OCI-LY3 (cell line): Measurements from ENCODE around the gene ZNF384.

Experiments
- H2AFZ ChIP-seq: fragments of 200-600, 300-600 bp; shearing (Covaris generic); 2 replicates; pipeline ENCODE4 v1.6.0; 2014; ENCODE audit warnings: antibody characterized with exemption, low read depth, low read length
- H3K27ac ChIP-seq: fragments of 200-600, 300-600 bp; sonication (generic); 2 replicates; pipeline ENCODE4 v1.5.1; 2014; ENCODE audit warnings: mild to moderate bottlenecking, low read length, moderate library complexity, mixed read lengths
- H3K27me3 ChIP-seq: fragments of 200-600, 300-600 bp; sonication (generic); 2 replicates; pipeline ENCODE4 v1.6.1; 2014; ENCODE audit warnings: low read depth, low read length, mixed read lengths
- H3K36me3 ChIP-seq: fragments of 200-600, 300-600 bp; sonication (generic); replicated peaks from 2 replicates; pipeline ENCODE3; 2014; ENCODE audit warnings: low read depth, low read length, mixed read lengths
- H3K4me1 ChIP-seq: fragments of 300-600, 200-600 bp; sonication (generic); 2 replicates; pipeline ENCODE4 v1.6.1; 2014; ENCODE audit warnings: low read length, mixed read lengths
- H3K4me2 ChIP-seq: fragments of 200-600, 300-600 bp; sonication (generic); 2 replicates; pipeline ENCODE4 v1.6.1; 2014; ENCODE audit warnings: low read length, mixed read lengths
- H3K4me3 ChIP-seq: fragments of 300-600, 200-600 bp; sonication (generic); 2 replicates; pipeline ENCODE4 v1.5.1; 2014; ENCODE audit warnings: antibody characterized with exemption, mild to moderate bottlenecking, low read length, moderate library complexity
- H3K79me2 ChIP-seq: fragments of 300-600, 200-600 bp; shearing (Covaris generic); 2 replicates; pipeline ENCODE4 v1.6.1; 2014; ENCODE audit warnings: mild to moderate bottlenecking, low read length, mixed read lengths
- H3K9ac ChIP-seq: fragments of 300-600, 200-600 bp; shearing (Covaris generic); 2 replicates; pipeline ENCODE4 v1.6.0; 2014; ENCODE audit warnings: mild to moderate bottlenecking, low read length, moderate library complexity
- H3K9me3 ChIP-seq: fragments of 200-600, 300-600 bp; shearing (Covaris generic); 2 replicates; pipeline ENCODE4 v1.6.1; 2014; ENCODE audit warnings: low read length, mixed read lengths; ENCODE audit not compliant: insufficient read depth
- H4K20me1 ChIP-seq: fragments of 200-600, 300-600 bp; sonication (generic); 2 replicates; pipeline ENCODE4 v1.6.1; 2016; ENCODE audit warnings: low read length, mixed read lengths; ENCODE audit not compliant: insufficient read depth
- CTCF ChIP-seq: fragments of 200-600, 300-600 bp; sonication (generic); IDR thresholded peaks from 2 replicates; pipeline ENCODE4 v1.5.1; 2014; ENCODE audit warnings: antibody characterized with exemption, low read length, low read depth
- EZH2phosphoT487 ChIP-seq: fragments of 200-600 bp; shearing (Covaris generic); IDR thresholded peaks from 2 replicates; pipeline ENCODE4 v1.6.1; 2018; ENCODE audit warnings: antibody characterized with exemption, mixed run types, low read depth

The ZNF384 gene

GRCh38 chr12:6688543-6688998, 604 bp downstream of the ZNF384 start:
- H3K9me3 ChIP-seq = no peaks in the 10 kb centered on the region
- no peak for TF ChIP-seq CTCF
- TF ChIP-seq EZH2phosphoT487 = no peak
- H3K9ac ChIP-seq = peak overlapping the region; percentile 99
- H3K27me3 ChIP-seq = no peaks in the 10 kb centered on the region
- H2AFZ ChIP-seq = 0 out of 2 replicates have a peak overlapping the region, but pooled peaks have one; percentile 39
- H3K79me2 ChIP-seq = peaks cover 64% of the 10 kb centered on the region
- peak overlapping the region; percentile 99 for H3K4me2 ChIP-seq
- peaks cover 10% of the 10 kb centered on the region for H3K36me3 ChIP-seq
- peak overlapping the region; percentile 87 for H3K27ac ChIP-seq
- H4K20me1 ChIP-seq = peaks cover 10% of the 10 kb centered on the region; the same call in 1 of the 2 replicates
- peak overlapping the region; percentile 96 for H3K4me3 ChIP-seq
- peaks cover 22% of the 10 kb centered on the region for H3K4me1 ChIP-seq

GRCh38 chr12:6685814-6686213, 3.4 kb downstream of the ZNF384 start:
- Histone ChIP-seq H3K4me3 (no peak overlapping the region), H2AFZ (no peak overlapping the region), H3K9ac (no peak overlapping the region), H4K20me1 (peaks cover 20% of the 10 kb centered on the region; the same call in 1 of the 2 replicates), H3K27me3 (no peaks in the 10 kb centered on the region), H3K27ac (no peak overlapping the region), H3K79me2 (peaks cover 91% of the 10 kb centered on the region), H3K36me3 (peaks cover 18% of the 10 kb centered on the region), H3K9me3 (no peaks in the 10 kb centered on the region), H3K4me2 (no peak overlapping the region), H3K4me1 (peaks cover 22% of the 10 kb centered on the region)
- TF ChIP-seq CTCF (no peak), EZH2phosphoT487 (no peak)

- Histone ChIP-seq H3K36me3 (peaks cover 25% of the 10 kb centered on the region), H3K27me3 (no peaks in the 10 kb centered on the region), H3K4me2 (no peak overlapping the region), H3K79me2 (peaks cover 95% of the 10 kb centered on the region), H3K4me3 (no peak overlapping the region), H3K9ac (no peak overlapping the region), H3K4me1 (peaks cover 17% of the 10 kb centered on the region), H4K20me1 (peaks cover 20% of the 10 kb centered on the region; the same call in 1 of the 2 replicates), H2AFZ (no peak overlapping the region), H3K9me3 (no peaks in the 10 kb centered on the region), H3K27ac (no peak overlapping the region)
- TF ChIP-seq CTCF (peak; percentile 75), EZH2phosphoT487 (no peak)
These were observed 4.6 kb downstream of the ZNF384 start for GRCh38 chr12:6684609-6685008.

GRCh38 chr12:6676962-6677361, 12.2 kb downstream of the ZNF384 start:
- no peaks in the 10 kb centered on the region for H3K27me3 ChIP-seq
- H3K36me3 ChIP-seq = peaks cover 84% of the 10 kb centered on the region
- H3K27ac ChIP-seq = no peak overlapping the region
- no peak overlapping the region for H3K4me3 ChIP-seq
- no peak overlapping the region for H2AFZ ChIP-seq
- H4K20me1 ChIP-seq = 0 out of 2 replicates have a peak, but pooled peaks cover 4% of the 10 kb centered on the region
- no peak overlapping the region for H3K4me2 ChIP-seq
- TF ChIP-seq EZH2phosphoT487 = no peak
- no peak for TF ChIP-seq CTCF
- H3K79me2 ChIP-seq = peaks cover 35% of the 10 kb centered on the region
- H3K9me3 ChIP-seq = no peaks in the 10 kb centered on the region
- H3K9ac ChIP-seq = no peak overlapping the region
- peaks cover 6% of the 10 kb centered on the region; the same call in 1 of the 2 replicates for H3K4me1 ChIP-seq
